GM18508 (cell line): Measurements from ENCODE around the gene ITPR3.
"Not testable (repeated sequence)": the region's sequence is repeated elsewhere in the genome, so short reads cannot be mapped to it uniquely, and the experiment has no call there.

ENCODE experiments used
- ATAC-seq: cut with Tn5 transposase; IDR thresholded peaks from one replicate; pipeline ENCODE4 v1.9.1; 2021; ENCODE audit warnings: moderate number of reproducible peaks; ENCODE audit not compliant: insufficient read depth, unreplicated experiment

The ITPR3 gene

GRCh38 chr6:33590531-33591198 lies 30.5 kb upstream of the ITPR3 start:
- no peak for ATAC-seq

GRCh38 chr6:33591424-33592032 lies 29.6 kb upstream of the ITPR3 start:
- no peak for ATAC-seq

- ATAC-seq, result no peak
Measured at GRCh38 chr6:33592280-33592594, 28.9 kb upstream of the ITPR3 start.

GRCh38 chr6:33592595-33593413 lies 28.3 kb upstream of the ITPR3 start:
- ATAC-seq, result no peak

GRCh38 chr6:33593414-33593727 lies 27.8 kb upstream of the ITPR3 start:
- ATAC-seq, result no peak

- no peak for ATAC-seq
Measured at GRCh38 chr6:33595001-33595846, 25.9 kb upstream of the ITPR3 start.

- ATAC-seq, result not testable (repeated sequence)
Measured at GRCh38 chr6:33596894-33597293, 24.2 kb upstream of the ITPR3 start.

- ATAC-seq, result no peak
Measured at GRCh38 chr6:33597551-33598322, 23.4 kb upstream of the ITPR3 start.

GRCh38 chr6:33599413-33599938 lies 21.6 kb upstream of the ITPR3 start:
- no peak for ATAC-seq

GRCh38 chr6:33600761-33601160 lies 20.4 kb upstream of the ITPR3 start:
- ATAC-seq, result no peak

GRCh38 chr6:33602180-33602579 lies 18.9 kb upstream of the ITPR3 start:
- ATAC-seq, result no peak

- ATAC-seq, result no peak
Measured at GRCh38 chr6:33604941-33605854, 15.9 kb upstream of the ITPR3 start.

GRCh38 chr6:33606642-33607041 lies 14.5 kb upstream of the ITPR3 start:
- ATAC-seq, result no peak

- no peak for ATAC-seq
Measured at GRCh38 chr6:33607126-33607783, 13.9 kb upstream of the ITPR3 start.

GRCh38 chr6:33607784-33608161 lies 13.3 kb upstream of the ITPR3 start:
- no peak for ATAC-seq

- no peak for ATAC-seq
Measured at GRCh38 chr6:33609019-33609418, 12.1 kb upstream of the ITPR3 start.

- no peak for ATAC-seq
Measured at GRCh38 chr6:33609528-33609927, 11.6 kb upstream of the ITPR3 start.

GRCh38 chr6:33610067-33610466 lies 11.1 kb upstream of the ITPR3 start:
- no peak for ATAC-seq
